Measurements from ENCODE around the gene NBAS. TPM values are rescaled to one million over a fixed set of nuclear protein-coding genes. Genes with fewer than 3 reads are reported as not detected.

Gene NBAS
- total and polyA plus RNA-seq, 9 of the 15 experiments (the other 6 are each of a cell fraction or from before 2014, with no cell fraction given) = 15.3 to 94.4 (median 69.9) TPM

GRCh38 chr2:15507697-15508096 lies 53.4 kb downstream of the NBAS start:
- Histone ChIP-seq H3K9ac (ENCODE audit: insufficient read depth in 1 of 2, low read depth in 2 of 2, low read length in 2 of 2) (no peak overlapping the region), H3K9me1 (ENCODE audit: control insufficient read depth, insufficient read depth, low read length) (no peaks in the 10 kb centered on the region), H2AFZ (ENCODE audit: low read depth, low read length) (no peak overlapping the region), H3K4me1 (replicated peaks in 1 of 2; ENCODE audit: control insufficient read depth in 2 of 2, insufficient read depth in 2 of 2, low read length in 2 of 2) (no peaks in the 10 kb centered on the region), H3K36me3 (ENCODE audit: control insufficient read depth, insufficient read depth, low read length) (peaks cover 97% of the 10 kb centered on the region), H3K4me2 (ENCODE audit: insufficient read depth, low read length) (no peak overlapping the region), H3K4me3 (no peak overlapping the region), H3K27me3 (ENCODE audit: control insufficient read depth in 2 of 2, insufficient read depth in 2 of 2, low read length in 2 of 2) (no peaks in the 10 kb centered on the region), H3K27ac (ENCODE audit: extremely low read depth, low read depth, low read length) (no peak overlapping the region), H3K9me3 (replicated peaks; ENCODE audit: control insufficient read depth, insufficient read depth, low read depth, low read length) (no peaks in the 10 kb centered on the region), H4K20me1 (replicated peaks; ENCODE audit: control insufficient read depth, insufficient read depth, low read length) (no peaks in the 10 kb centered on the region), H3K79me2 (ENCODE audit: control insufficient read depth, insufficient read depth, low read length) (peaks cover 23% of the 10 kb centered on the region; the same call in 2 of the 3 replicates)
- FAIRE-seq = no peak
- DNase-seq (ENCODE audit: extremely low read depth in 1 of 4, low spot score in 3 of 4) = no peak
- no TSS peak for BruUV-seq (replicated peaks)
- in situ Hi-C loops (cut with MboI) = no loop called here
- ChIA-PET POLR2A (interaction anchor here (1.7 kb wide), 1 partner anchor 9 kb away, joined by 7 read pairs; no protein-coding TSS in a partner anchor), CTCF (ENCODE audit: low intra/inter-chr PET ratio) (no interaction called here)
- intact Hi-C loops (cut with micrococcal nuclease) = no loop called here
- TF ChIP-seq ZNF354B (CRISPR knock-in tag; IDR thresholded peaks at IDR 0.05) = no peak
- no peak for TF ChIP-seq TBL1XR1 (IDR thresholded peaks at IDR 0.05; ENCODE audit: low read length in 2 of 2)
- no peak for TF ChIP-seq ADNP (tag; IDR thresholded peaks at IDR 0.05)
- TF ChIP-seq DMBX1 (CRISPR knock-in tag; IDR thresholded peaks at IDR 0.05; ENCODE audit: borderline replicate concordance) = no peak
- TF ChIP-seq HOXB6 (CRISPR knock-in tag; IDR thresholded peaks at IDR 0.05; ENCODE audit: borderline replicate concordance) = no peak
- TF ChIP-seq DEAF1 (CRISPR knock-in tag; IDR thresholded peaks at IDR 0.05) = no peak
- no peak for TF ChIP-seq RBM34 (IDR thresholded peaks at IDR 0.05; ENCODE audit: borderline replicate concordance, insufficient read depth, low read length)
- no peak for TF ChIP-seq RNF2 (IDR thresholded peaks at IDR 0.05)
- TF ChIP-seq, protein P1, sequence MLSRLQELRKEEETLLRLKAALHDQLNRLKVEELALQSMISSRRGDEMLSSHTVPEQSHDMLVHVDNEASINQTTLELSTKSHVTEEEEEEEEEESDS (CRISPR knock-in tag; IDR thresholded peaks at IDR 0.05) = no peak
- no peak for TF ChIP-seq ZNF75A (CRISPR knock-in tag; IDR thresholded peaks at IDR 0.05)
- TF ChIP-seq RBM14 (IDR thresholded peaks at IDR 0.05; ENCODE audit: borderline replicate concordance, insufficient read depth, low read depth, low read length) = no peak
- no peak for TF ChIP-seq RB1 (IDR thresholded peaks at IDR 0.05; ENCODE audit: low read depth)
- TF ChIP-seq FOXJ2 (tag; IDR thresholded peaks at IDR 0.05) = no peak
- no peak for TF ChIP-seq HMGN3 (IDR thresholded peaks at IDR 0.05; ENCODE audit: borderline replicate concordance, extremely low read depth, insufficient read length, low read depth, low read length)
- TF ChIP-seq BCLAF1 (IDR thresholded peaks at IDR 0.05; ENCODE audit: borderline replicate concordance in 1 of 2, control insufficient read depth in 1 of 2, low read depth in 2 of 2, low read length in 1 of 2) = no peak
- no peak for TF ChIP-seq ZNF124 (CRISPR knock-in tag; IDR thresholded peaks at IDR 0.05)
- no peak for TF ChIP-seq HDAC6 (IDR thresholded peaks at IDR 0.05; ENCODE audit: low read depth, low read length)
- TF ChIP-seq SMARCA4 (IDR thresholded peaks at IDR 0.05) = no peak
- TF ChIP-seq PTTG1 (tag; IDR thresholded peaks at IDR 0.05; ENCODE audit: low read depth) = no peak
- TF ChIP-seq SIN3A (IDR thresholded peaks at IDR 0.05; ENCODE audit: borderline replicate concordance in 2 of 2, control insufficient read depth in 1 of 2, low read depth in 2 of 2, low read length in 2 of 2) = no peak
- no peak; the same call in 2 of the 3 replicates for ATAC-seq
- 83% methylated on average over 3 of the region's 3 CpGs for WGBS (ENCODE audit: insufficient coverage, low coverage, missing lambda C conversion rate)

All from K562 (cell line).